GM21619 (cell line): ENCODE measurements around the gene IL3.
A peak's percentile ranks its signal among the peaks of the same experiment; 100 is the strongest.

Source experiments
- ATAC-seq: cut with Tn5 transposase; IDR thresholded peaks from one replicate; pipeline ENCODE4 v1.9.1; 2021; ENCODE audit not compliant: unreplicated experiment

The IL3 gene, protein sequence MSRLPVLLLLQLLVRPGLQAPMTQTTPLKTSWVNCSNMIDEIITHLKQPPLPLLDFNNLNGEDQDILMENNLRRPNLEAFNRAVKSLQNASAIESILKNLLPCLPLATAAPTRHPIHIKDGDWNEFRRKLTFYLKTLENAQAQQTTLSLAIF

GRCh38 chr5:132060501-132061161, at the start of gene IL3:
IL3 (plus strand) TSS chr5:132060655; CDS start chr5:132060707, 52 bp downstream.
- no peak for ATAC-seq

- no peak for ATAC-seq
Measured at GRCh38 chr5:132010989-132011621, 49.4 kb upstream of the IL3 start.

- no peak for ATAC-seq
Measured at GRCh38 chr5:132011622-132012343, 48.7 kb upstream of the IL3 start, which contains the start of gene ACSL6. ACSL6 (minus strand) TSS chr5:132011658; CDS start chr5:132011553, 105 bp downstream.

DNA sequence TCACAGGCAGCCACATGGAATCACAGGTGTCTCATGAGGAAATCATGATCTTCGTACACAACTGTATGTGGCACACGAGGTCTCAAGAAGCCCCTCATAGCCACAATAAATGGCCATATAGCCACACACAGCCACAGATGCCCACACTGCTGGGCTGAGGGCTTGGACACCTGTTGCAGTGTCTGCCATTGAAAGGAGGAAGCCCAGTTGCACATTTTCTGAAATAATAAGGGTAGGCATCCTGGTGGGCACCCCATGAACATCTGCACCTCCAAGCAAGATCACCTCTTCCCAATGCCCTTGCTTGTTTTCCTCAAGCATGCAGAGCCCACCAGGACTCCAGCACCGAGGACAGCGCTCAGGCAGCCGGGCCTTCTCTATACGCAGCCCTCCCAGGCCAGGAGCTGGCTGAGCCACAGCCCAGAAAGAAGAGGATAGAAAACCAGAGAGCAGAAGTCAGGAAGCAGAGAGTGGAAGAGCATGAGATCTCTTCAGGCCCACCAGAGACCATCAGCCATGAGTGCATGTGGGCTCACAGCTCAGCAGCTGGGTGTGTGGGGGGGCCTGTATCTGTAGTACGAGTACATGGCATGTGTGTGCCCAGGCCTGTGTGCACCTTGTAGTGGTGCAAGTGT, 48.0 kb upstream of the IL3 start:
- ATAC-seq = no peak

DNA sequence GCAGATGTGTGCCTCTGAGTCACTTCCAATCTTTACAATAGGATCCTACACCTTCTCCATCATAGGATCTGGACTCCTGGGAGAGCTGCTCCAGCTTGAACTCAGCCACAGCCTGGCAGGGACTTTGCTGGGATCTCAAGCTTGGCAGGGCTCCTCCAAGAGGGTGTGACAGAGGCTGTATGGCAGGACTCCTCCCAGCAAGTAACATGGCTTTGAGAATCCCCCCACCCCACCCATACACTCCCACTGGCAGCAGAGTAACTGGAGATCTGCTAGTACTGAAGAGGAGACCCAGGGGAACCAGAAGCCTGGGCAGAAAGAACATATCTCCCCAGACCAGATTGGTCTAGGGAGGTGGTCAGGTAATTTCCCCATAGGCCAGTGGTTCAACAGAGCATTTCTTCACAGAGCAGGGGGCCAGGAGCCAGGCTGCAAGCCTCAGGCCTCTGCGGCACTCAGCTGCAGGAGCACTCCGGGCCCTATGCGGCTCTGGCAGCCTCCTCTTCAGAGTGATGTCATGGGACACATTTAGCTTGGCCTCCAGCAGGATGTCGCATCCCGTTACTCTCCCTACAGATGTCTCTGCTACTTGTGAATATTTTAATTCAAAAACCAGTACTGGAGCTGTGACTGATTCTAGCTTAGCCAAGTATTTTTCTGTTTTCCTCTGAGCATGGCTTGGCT, 47.3 kb upstream of the IL3 start:
- ATAC-seq = no peak

DNA sequence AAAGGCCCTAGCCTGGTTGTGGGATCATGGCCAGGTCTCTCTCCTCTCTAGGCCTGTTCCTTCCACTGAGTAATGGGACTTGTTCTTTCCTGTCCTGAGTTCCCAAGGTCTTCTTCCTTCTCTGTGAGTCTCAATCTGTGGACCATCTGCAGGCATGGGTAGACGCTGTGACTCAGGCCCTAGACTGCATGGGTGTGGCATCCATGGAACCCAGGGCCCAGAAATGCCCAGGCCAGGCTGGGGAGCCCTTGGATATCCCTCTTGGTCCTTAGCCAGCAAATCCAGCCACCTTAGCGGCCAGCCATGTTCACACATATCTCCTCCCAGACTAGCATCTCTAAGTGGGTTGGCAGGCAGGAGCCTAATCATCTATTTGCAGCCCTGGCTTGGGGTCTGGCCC, 46.7 kb upstream of the IL3 start:
- ATAC-seq = no peak

- ATAC-seq = no peak
Measured at GRCh38 chr5:132016721-132017250, 43.7 kb upstream of the IL3 start.

- ATAC-seq = no peak
Measured at GRCh38 chr5:132017316-132017715, 43.1 kb upstream of the IL3 start.

GRCh38 chr5:132017738-132018625, 42.5 kb upstream of the IL3 start:
- no peak for ATAC-seq

GRCh38 chr5:132019337-132019736, 41.1 kb upstream of the IL3 start:
- no peak for ATAC-seq

DNA sequence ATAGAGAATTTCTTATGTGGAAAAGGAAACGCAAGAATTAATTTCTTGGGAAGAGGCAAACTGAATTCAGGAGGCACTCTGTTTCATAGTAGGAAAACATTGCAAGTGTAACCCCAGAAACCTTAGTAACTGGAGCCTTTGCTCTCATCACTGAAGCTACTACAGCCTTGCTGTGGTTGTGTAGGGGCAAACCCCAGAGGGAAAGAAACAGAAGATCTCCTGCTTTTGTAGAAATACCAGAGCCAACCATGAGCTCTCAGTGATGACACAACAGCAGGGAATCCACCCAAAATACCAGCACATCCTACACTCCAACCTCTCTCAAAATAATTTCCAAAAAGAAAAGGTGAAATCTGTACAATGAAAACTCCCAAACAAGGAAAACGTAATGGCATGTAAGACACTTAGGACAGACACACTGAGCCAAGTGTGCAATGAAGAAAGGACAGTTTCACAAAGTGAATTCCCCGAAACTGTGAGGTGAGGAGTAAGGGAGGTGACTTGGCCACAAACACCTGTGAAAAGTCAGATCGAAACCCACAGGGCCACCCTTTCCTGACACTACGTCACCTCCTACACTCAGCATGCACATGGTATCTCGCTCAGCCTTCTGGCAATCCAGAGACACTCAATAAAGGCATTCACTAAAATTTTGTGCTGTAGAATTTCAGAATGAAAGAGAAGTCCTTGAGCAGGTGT, 40.4 kb upstream of the IL3 start:
- ATAC-seq = peak; percentile 99

DNA sequence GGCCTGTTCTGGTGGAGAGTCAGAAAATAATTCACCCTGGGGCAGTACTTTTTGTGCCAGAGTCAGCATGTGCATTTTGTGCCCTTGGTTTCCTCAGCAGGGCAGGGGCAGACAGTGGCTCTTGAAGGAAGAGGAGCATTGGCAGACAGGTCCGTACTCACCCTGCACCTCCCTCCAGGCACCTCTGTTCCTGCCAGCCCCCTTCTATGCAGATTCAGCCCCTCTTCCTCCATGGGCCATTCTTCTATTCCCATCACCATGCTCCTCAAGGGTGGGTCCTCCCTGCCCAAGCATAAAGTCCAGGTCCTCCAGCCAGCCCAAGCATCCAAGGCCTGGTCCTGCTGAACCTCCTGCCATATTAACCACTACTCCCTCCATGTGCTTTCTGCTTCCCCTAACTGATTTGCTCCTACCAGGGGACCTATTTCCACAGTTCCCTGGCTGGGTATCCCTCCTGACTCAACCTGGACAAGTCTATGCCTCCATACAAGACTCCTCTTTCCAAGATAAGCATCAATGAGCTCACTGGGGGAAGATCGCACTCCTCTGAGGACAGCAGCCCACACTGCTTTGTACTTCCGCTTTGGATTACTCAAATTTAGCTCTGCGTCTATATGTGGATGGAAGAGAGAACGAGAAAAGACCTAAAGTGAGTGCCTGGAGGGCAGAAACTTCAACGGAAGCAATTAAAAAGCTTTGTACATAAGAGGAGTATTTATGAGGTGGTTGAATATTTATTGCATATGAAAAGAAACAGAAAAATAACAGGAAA, 39.7 kb upstream of the IL3 start:
- ATAC-seq = peak; percentile 6

- ATAC-seq = no peak
Measured at GRCh38 chr5:132021654-132022053, 38.8 kb upstream of the IL3 start.

DNA sequence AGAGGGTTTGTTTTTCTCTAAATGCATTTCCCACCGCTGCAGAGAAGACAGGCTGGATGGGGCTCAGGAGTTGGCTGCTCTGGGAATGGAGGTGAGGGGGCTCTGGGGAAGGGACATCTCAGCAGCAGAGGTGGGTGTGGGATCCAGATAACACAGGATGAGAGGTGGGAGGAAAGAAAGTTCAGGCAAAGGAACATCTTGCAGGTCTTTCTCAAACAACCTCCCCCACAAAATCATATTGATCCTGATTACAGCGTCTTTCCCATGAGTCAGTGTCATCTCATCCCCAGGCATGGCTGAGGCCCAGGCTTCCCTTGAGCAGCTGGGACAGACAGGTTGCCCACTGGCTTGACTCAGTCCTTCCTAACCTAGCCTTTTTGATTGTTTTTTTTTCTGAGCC, 37.7 kb upstream of the IL3 start:
- ATAC-seq = no peak

DNA sequence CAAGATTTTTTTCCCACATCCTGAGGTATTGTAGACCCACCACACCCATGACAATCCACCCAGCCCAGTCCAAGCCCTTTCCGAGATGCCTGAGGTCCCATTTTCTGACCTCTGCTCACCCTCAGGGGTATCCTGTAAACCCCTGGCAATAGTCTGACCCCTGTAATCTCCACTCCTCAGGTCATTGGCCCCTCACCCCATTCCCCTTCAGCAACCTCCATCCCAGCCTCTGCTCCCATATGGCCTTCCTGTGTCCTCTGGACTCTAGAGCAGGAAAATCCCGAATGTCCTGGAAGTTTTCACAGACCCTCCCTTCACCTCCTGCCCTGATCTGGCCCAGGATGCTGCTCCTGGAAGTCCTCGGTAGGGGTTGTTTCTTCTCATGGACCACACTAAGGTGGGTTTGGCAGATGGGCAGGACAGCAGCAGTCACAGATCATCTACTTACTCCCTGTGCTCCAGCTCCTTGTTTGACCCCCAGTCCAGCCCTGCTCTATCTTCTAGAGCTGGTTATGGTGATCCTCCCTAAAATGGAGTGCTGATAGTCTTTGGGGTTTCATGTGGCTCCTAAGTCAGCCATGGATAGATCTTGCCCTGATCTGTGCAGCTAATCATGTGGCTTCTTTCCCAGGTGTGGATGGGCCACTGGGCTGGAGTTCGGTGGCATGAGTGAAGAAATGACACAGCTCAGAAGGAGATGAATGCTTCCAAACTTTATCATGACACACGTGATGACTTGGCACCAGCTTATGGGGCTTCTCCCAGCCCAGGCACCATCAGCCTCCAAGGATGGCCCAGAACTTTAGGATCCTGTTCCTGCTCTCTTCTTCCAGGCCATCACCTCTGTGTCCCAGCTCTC, 37.0 kb upstream of the IL3 start:
- no peak for ATAC-seq

- no peak for ATAC-seq
Measured at GRCh38 chr5:132024117-132024435, 36.4 kb upstream of the IL3 start.

- ATAC-seq = no peak
Measured at GRCh38 chr5:132024789-132025402, 35.6 kb upstream of the IL3 start.
